GM23338 (cell line): ENCODE measurements around the gene AKR7A3.

Experiments used
- EZH2 ChIP-seq: fragments of 200-600 bp; sonication (generic); IDR thresholded peaks from one replicate; pipeline ENCODE4 v1.8.0; 2017; ENCODE audit warnings: antibody characterized with exemption, mild to moderate bottlenecking, low read depth; ENCODE audit not compliant: unreplicated experiment
- EZH2phosphoT487 ChIP-seq: fragments of 200-600 bp; sonication (generic); IDR thresholded peaks from one replicate; pipeline ENCODE4 v1.8.1; 2018; ENCODE audit warnings: antibody characterized with exemption; ENCODE audit not compliant: unreplicated experiment
- JUNB ChIP-seq: IDR thresholded peaks from one replicate; pipeline ENCODE4 v1.6.1; 2016; ENCODE audit warnings: antibody characterized with exemption; ENCODE audit not compliant: unreplicated experiment
- POLR2AphosphoS5 ChIP-seq: IDR thresholded peaks from 2 replicates; pipeline ENCODE4 v1.6.1; 2016; ENCODE audit warnings: antibody characterized with exemption, low read depth
- REST ChIP-seq: IDR thresholded peaks from one replicate; pipeline ENCODE4 v1.6.1; 2018; ENCODE audit warnings: antibody characterized with exemption; ENCODE audit not compliant: unreplicated experiment
- ZNF114 ChIP-seq: fragments of 250-450 bp; sonication (Bioruptor Pico); IDR thresholded peaks from 2 replicates; pipeline ENCODE4 v1.5.0; 2020; ENCODE audit warnings: mild to moderate bottlenecking, moderate library complexity
- TF ChIP-seq, protein P1 (sequence below), 2 experiments: fragments of 200-600 bp in 1 of 2; sonication (generic) in 1 of 2; conservative IDR thresholded peaks; 2 replicates each; pipeline versions ENCODE4 v1.5.1 to v1.6.1; 2016 to 2017; ENCODE audit warnings: antibody characterized with exemption in 2 of 2, low read depth in 2 of 2, mild to moderate bottlenecking in 2 of 2, moderate library complexity in 1 of 2

DNA sequence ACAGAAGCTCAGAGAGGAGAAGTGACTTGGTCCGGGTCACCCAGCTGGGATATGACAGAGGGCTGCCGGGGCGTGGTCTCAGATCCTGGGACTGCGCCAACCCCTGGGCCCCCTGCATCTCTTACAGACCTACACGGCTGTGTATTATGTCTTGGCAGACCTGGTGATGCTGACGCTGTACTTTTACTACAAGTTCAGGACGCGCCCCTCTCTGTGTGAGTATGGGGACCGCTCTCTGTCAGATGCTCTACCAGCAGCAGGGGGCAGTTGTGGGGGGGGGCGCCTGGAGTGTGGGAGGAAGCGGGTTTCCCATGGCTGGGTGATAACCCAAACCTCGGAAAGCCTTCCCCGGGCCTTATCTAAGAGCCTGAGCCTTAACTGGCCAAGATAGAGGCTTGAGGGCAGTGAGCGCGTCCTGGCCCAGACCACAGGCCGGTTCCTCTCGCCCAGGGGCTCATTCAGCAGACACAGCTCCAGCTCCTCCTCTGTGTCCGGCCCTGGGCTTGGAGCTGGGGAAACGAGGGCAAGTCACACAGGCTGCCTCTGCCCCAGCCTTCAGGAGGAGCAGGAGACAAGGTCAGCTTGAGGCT is 36.9 kb upstream of the AKR7A3 start:
- TF ChIP-seq, protein P1, sequence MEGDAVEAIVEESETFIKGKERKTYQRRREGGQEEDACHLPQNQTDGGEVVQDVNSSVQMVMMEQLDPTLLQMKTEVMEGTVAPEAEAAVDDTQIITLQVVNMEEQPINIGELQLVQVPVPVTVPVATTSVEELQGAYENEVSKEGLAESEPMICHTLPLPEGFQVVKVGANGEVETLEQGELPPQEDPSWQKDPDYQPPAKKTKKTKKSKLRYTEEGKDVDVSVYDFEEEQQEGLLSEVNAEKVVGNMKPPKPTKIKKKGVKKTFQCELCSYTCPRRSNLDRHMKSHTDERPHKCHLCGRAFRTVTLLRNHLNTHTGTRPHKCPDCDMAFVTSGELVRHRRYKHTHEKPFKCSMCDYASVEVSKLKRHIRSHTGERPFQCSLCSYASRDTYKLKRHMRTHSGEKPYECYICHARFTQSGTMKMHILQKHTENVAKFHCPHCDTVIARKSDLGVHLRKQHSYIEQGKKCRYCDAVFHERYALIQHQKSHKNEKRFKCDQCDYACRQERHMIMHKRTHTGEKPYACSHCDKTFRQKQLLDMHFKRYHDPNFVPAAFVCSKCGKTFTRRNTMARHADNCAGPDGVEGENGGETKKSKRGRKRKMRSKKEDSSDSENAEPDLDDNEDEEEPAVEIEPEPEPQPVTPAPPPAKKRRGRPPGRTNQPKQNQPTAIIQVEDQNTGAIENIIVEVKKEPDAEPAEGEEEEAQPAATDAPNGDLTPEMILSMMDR (conservative IDR thresholded peaks at IDR 0.05; ENCODE audit: low read depth in 2 of 2): no peak
- TF ChIP-seq REST: no peak
- no peak for TF ChIP-seq POLR2AphosphoS5
- TF ChIP-seq JUNB: no peak
- no peak for TF ChIP-seq EZH2
- TF ChIP-seq ZNF114: no peak
- TF ChIP-seq EZH2phosphoT487: no peak
